ENCODE data around the gene APBA3. TPM values are rescaled to one million over a fixed set of nuclear protein-coding genes. Genes with fewer than 3 reads are reported as not detected.

Gene APBA3
- total and polyA plus RNA-seq, 2 of the 4 experiments (the other 2 are of a cell fraction): 9.5 to 18.4 TPM

GRCh38 chr19:3778899-3779723 is 17.6 kb upstream of the APBA3 start:
- Histone ChIP-seq H3K4me2 (ENCODE audit: low read depth, low read length) (no peak overlapping the region), H2BK5ac (ENCODE audit: low read depth, low read length, poor library complexity, severe bottlenecking) (no peak overlapping the region), H3K4ac (ENCODE audit: low read depth, low read length) (no peak overlapping the region), H2BK20ac (ENCODE audit: low read depth, low read length) (no peak overlapping the region), H2BK120ac (ENCODE audit: low read depth, low read length) (no peak overlapping the region), H4K20me1 (ENCODE audit: insufficient read depth, low read length) (no peaks in the 10 kb centered on the region), H3K27me3 (ENCODE audit: control insufficient read depth, insufficient read depth, low read length) (peaks cover 3% of the 10 kb centered on the region; the same call in 1 of the 2 replicates), H3K4me1 (ENCODE audit: control insufficient read depth, insufficient read depth, low read length) (no peaks in the 10 kb centered on the region), H4K8ac (ENCODE audit: low read depth in 2 of 2, low read length in 2 of 2) (no peak overlapping the region), H2AK9ac (replicated peaks; ENCODE audit: low read depth, low read length, poor library complexity) (no peak overlapping the region), H3K56ac (ENCODE audit: extremely low read depth, insufficient read depth, low read length) (no peak overlapping the region), H3K79me1 (ENCODE audit: low read depth in 1 of 2, low read length in 2 of 2) (no peaks in the 10 kb centered on the region), H3K23ac (ENCODE audit: low read depth, low read length) (no peak overlapping the region), H4K91ac (ENCODE audit: insufficient read depth, low read depth, low read length) (no peak overlapping the region), H3K27ac (ENCODE audit: insufficient read depth, low read length) (no peak overlapping the region), H3K4me3 (ENCODE audit: insufficient read depth, low read depth, low read length) (no peak overlapping the region), H3K9me3 (ENCODE audit: control insufficient read depth, insufficient read depth, low read length) (peaks cover 24% of the 10 kb centered on the region), H3K18ac (ENCODE audit: low read depth, low read length) (no peak overlapping the region), H3K14ac (replicated peaks; ENCODE audit: low read depth, low read length) (no peak overlapping the region), H3K9me1 (ENCODE audit: insufficient read depth, low read length) (no peaks in the 10 kb centered on the region), H3K9ac (ENCODE audit: low read depth, low read length) (no peak overlapping the region), H2BK15ac (ENCODE audit: low read depth, low read length) (no peak overlapping the region), H2AK5ac (ENCODE audit: low read depth, low read length) (no peak overlapping the region), H3K36me3 (ENCODE audit: control insufficient read depth, insufficient read depth, low read length) (no peaks in the 10 kb centered on the region), H4K5ac (ENCODE audit: low read depth, low read length) (no peak overlapping the region), H2AFZ (replicated peaks; ENCODE audit: low read length, poor library complexity) (no peak overlapping the region)
- ATAC-seq (ENCODE audit: low read depth): no peak
- intact Hi-C loops (cut with micrococcal nuclease): no loop called here
- 90% methylated on average over 18 of the region's 44 CpGs; no CpG with 5 or more reads in 1 of the 2 experiments for WGBS, 2 experiments (ENCODE audit: extremely low coverage in 2 of 2, insufficient read length in 1 of 2)
- POLR2A ChIA-PET (ENCODE audit: unreplicated experiment): no interaction called here
- in situ Hi-C loops (cut with MboI; ENCODE audit: low sequenced_read_pairs): no loop called here
- dilution Hi-C loops (cut with HindIII; ENCODE audit: low sequenced_read_pairs, unreplicated experiment): no loop called here
- no peak for DNase-seq
- CTCF ChIA-PET: no interaction called here
- no TSS peak for BruUV-seq (replicated peaks)
- TF ChIP-seq, protein P1, sequence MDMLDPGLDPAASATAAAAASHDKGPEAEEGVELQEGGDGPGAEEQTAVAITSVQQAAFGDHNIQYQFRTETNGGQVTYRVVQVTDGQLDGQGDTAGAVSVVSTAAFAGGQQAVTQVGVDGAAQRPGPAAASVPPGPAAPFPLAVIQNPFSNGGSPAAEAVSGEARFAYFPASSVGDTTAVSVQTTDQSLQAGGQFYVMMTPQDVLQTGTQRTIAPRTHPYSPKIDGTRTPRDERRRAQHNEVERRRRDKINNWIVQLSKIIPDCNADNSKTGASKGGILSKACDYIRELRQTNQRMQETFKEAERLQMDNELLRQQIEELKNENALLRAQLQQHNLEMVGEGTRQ (IDR thresholded peaks at IDR 0.05; ENCODE audit: low read depth, low read length): no peak
- TF ChIP-seq MXI1 (IDR thresholded peaks at IDR 0.05; ENCODE audit: borderline replicate concordance, low read depth, low read length) (no peak), MAZ (IDR thresholded peaks at IDR 0.05; ENCODE audit: borderline replicate concordance, low read depth, low read length) (no peak), CEBPB (IDR thresholded peaks at IDR 0.05; ENCODE audit: low read depth, low read length) (no peak), FOS (IDR thresholded peaks at IDR 0.05; ENCODE audit: low read depth, low read length) (no peak), NFE2L2 (IDR thresholded peaks at IDR 0.05; ENCODE audit: low read depth, low read length) (no peak), RFX5 (IDR thresholded peaks at IDR 0.05; ENCODE audit: low read depth, low read length) (no peak), CTCF (conservative IDR thresholded peaks at IDR 0.05; ENCODE audit: low read depth, low read length) (no peak), POLR2A (IDR thresholded peaks at IDR 0.05; ENCODE audit: low read depth, low read length) (no peak)
- TF ChIP-seq, protein P2, sequence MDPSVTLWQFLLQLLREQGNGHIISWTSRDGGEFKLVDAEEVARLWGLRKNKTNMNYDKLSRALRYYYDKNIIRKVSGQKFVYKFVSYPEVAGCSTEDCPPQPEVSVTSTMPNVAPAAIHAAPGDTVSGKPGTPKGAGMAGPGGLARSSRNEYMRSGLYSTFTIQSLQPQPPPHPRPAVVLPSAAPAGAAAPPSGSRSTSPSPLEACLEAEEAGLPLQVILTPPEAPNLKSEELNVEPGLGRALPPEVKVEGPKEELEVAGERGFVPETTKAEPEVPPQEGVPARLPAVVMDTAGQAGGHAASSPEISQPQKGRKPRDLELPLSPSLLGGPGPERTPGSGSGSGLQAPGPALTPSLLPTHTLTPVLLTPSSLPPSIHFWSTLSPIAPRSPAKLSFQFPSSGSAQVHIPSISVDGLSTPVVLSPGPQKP (IDR thresholded peaks at IDR 0.05; ENCODE audit: borderline replicate concordance, low read depth, low read length): no peak
